GM10248 (cell line): ENCODE results near the gene DNAH10.

Experiments used
- CTCF ChIA-PET: fragments of 300-600 bp; sonication (Branson Sonifier 250); formaldehyde crosslinking; extraction: SDS; loops from one replicate; lab custom pipeline; 2021; ENCODE audit warnings: antibody characterized with exemption; lab: Yijun Ruan, JAX
- POLR2A ChIA-PET: fragments of 350-650 bp; sonication (Branson Sonifier 250); formaldehyde crosslinking; extraction: SDS; loops from one replicate; lab custom pipeline; 2020; ENCODE audit warnings: antibody characterized with exemption; lab: Yijun Ruan, JAX
- DNase-seq: peaks from one replicate; pipeline ENCODE4 v3.0.0; 2012; ENCODE audit errors: extremely low spot score
- CTCF ChIP-seq: IDR thresholded peaks from 2 replicates; pipeline ENCODE4 v1.5.1; 2012; ENCODE audit warnings: mild to moderate bottlenecking, low read depth; ENCODE audit errors: extremely low read depth, missing control alignments, control extremely low read depth

DNAH10 gene

GRCh38 chr12:123834845-123835244 lies 72.7 kb downstream of the DNAH10 start:
- ChIA-PET CTCF (no interaction called here), POLR2A (no interaction called here)
- DNase-seq: no peak
- no peak for TF ChIP-seq CTCF

- POLR2A ChIA-PET: interaction anchor here (0.8 kb wide), 1 partner anchor 773 kb away, joined by 3 read pairs; no protein-coding TSS in a partner anchor
- no peak for DNase-seq
- no peak for TF ChIP-seq CTCF
Measured at GRCh38 chr12:123836292-123836691, 74.2 kb downstream of the DNAH10 start.

GRCh38 chr12:123839826-123840225 lies 77.7 kb downstream of the DNAH10 start:
- CTCF ChIA-PET: interaction anchor here (1.4 kb wide), 1 partner anchor 39 kb away, joined by 4 read pairs; no protein-coding TSS in a partner anchor
- DNase-seq: no peak
- POLR2A ChIA-PET: no interaction called here
- no peak for TF ChIP-seq CTCF

More at GRCh38 chr12:123836292-123836691, 74.2 kb downstream of the DNAH10 start:
- CTCF ChIA-PET: interaction anchor here (1.1 kb wide), 1 partner anchor 68 kb away, joined by 3 read pairs; no protein-coding TSS in a partner anchor

GRCh38 chr12:123840765-123841425 lies 78.8 kb downstream of the DNAH10 start:
- ChIA-PET POLR2A (no interaction called here), CTCF (interaction anchor here (1.4 to 2.4 kb wide), 3 partner anchors 12 to 40 kb away, joined by 3 to 12 read pairs (median 4); no protein-coding TSS in a partner anchor)
- TF ChIP-seq CTCF: no peak
- no peak for DNase-seq

- ChIA-PET POLR2A (no interaction called here), CTCF (interaction anchor here (1.6 kb wide), 1 partner anchor 17 kb away, joined by 5 read pairs; no protein-coding TSS in a partner anchor)
- DNase-seq: no peak
- TF ChIP-seq CTCF: no peak
Measured at GRCh38 chr12:123843912-123844748, 82.0 kb downstream of the DNAH10 start.

GRCh38 chr12:123845881-123846280 lies 83.8 kb downstream of the DNAH10 start:
- ChIA-PET POLR2A (no interaction called here), CTCF (no interaction called here)
- no peak for TF ChIP-seq CTCF
- DNase-seq: no peak
